H9 (cell line): ENCODE results near the gene RPS27. TPM values are rescaled to one million over a fixed set of nuclear protein-coding genes. Genes with fewer than 3 reads are reported as not detected.

Experiments
- DNase-seq: peaks from one replicate; pipeline ENCODE4 v3.0.0-alpha.2; 2017
- H2AFZ ChIP-seq: one replicate; pipeline ENCODE4 v1.6.1; 2013; ENCODE audit warnings: mild to moderate bottlenecking, low read length, control low read depth, moderate library complexity
- H2AK5ac ChIP-seq: 2 replicates; pipeline ENCODE4 v1.6.1; 2013; ENCODE audit warnings: low read length, control low read depth, mixed read lengths; ENCODE audit not compliant: insufficient read length
- H2BK120ac ChIP-seq: one replicate; pipeline ENCODE4 v1.6.1; 2013; ENCODE audit warnings: low read depth, mild to moderate bottlenecking, low read length, control low read depth, inconsistent platforms; ENCODE audit not compliant: poor library complexity, severe bottlenecking
- H2BK12ac ChIP-seq: 2 replicates; pipeline ENCODE4 v1.6.1; 2013; ENCODE audit warnings: low read length, control low read depth, mixed read lengths, low read depth; ENCODE audit not compliant: insufficient read length
- H2BK15ac ChIP-seq: 2 replicates; pipeline ENCODE4 v1.6.1; 2013; ENCODE audit warnings: low read depth, low read length, control low read depth
- H2BK20ac ChIP-seq: one replicate; pipeline ENCODE4 v1.6.1; 2013; ENCODE audit warnings: low read depth, mild to moderate bottlenecking, low read length, control low read depth, inconsistent platforms; ENCODE audit not compliant: poor library complexity, severe bottlenecking
- H2BK5ac ChIP-seq: 2 replicates; pipeline ENCODE4 v1.6.1; 2013; ENCODE audit warnings: low read length, control low read depth, mixed read lengths; ENCODE audit not compliant: insufficient read length
- H3K14ac ChIP-seq: 2 replicates; pipeline ENCODE4 v1.6.1; 2013; ENCODE audit warnings: low read length, control low read depth; ENCODE audit not compliant: insufficient read depth
- H3K18ac ChIP-seq: 2 replicates; pipeline ENCODE4 v1.6.1; 2013; ENCODE audit warnings: low read depth, mild to moderate bottlenecking, mixed read lengths, low read length, control low read depth; ENCODE audit not compliant: insufficient read length
- H3K23ac ChIP-seq: 2 replicates; pipeline ENCODE4 v1.6.1; 2013; ENCODE audit warnings: low read length, control low read depth, mixed read lengths, low read depth; ENCODE audit not compliant: insufficient read length
- H3K23me2 ChIP-seq: 2 replicates; pipeline ENCODE4 v1.6.1; 2013; ENCODE audit warnings: low read depth, mild to moderate bottlenecking, mixed read lengths, low read length, control low read depth; ENCODE audit not compliant: insufficient read length, poor library complexity, severe bottlenecking
- H3K27ac ChIP-seq: 2 replicates; pipeline ENCODE4 v1.5.1; 2013; ENCODE audit warnings: low read length, control low read depth, mixed read lengths, low read depth; ENCODE audit not compliant: insufficient read length
- H3K27me3 ChIP-seq: 2 replicates; pipeline ENCODE4 v1.6.1; 2013; ENCODE audit warnings: low read length, control low read depth, inconsistent platforms; ENCODE audit not compliant: insufficient read depth
- H3K4ac ChIP-seq: 2 replicates; pipeline ENCODE4 v1.6.1; 2013; ENCODE audit warnings: low read depth, mild to moderate bottlenecking, control low read depth, inconsistent platforms, low read length, moderate library complexity
- H3K4me1 ChIP-seq: 2 replicates; pipeline ENCODE4 v1.6.1; 2013; ENCODE audit warnings: low read length, control low read depth, inconsistent platforms; ENCODE audit not compliant: insufficient read depth
- H3K4me2 ChIP-seq: 2 replicates; pipeline ENCODE4 v1.6.1; 2013; ENCODE audit warnings: low read length, control low read depth, mixed read lengths; ENCODE audit not compliant: insufficient read length, insufficient read depth
- H3K56ac ChIP-seq: 2 replicates; pipeline ENCODE4 v1.6.1; 2013; ENCODE audit warnings: low read depth, mild to moderate bottlenecking, mixed read lengths, low read length, control low read depth; ENCODE audit not compliant: insufficient read length
- H3K79me1 ChIP-seq: 2 replicates; pipeline ENCODE4 v1.6.1; 2013; ENCODE audit warnings: low read depth, mild to moderate bottlenecking, moderate library complexity, low read length, control low read depth, inconsistent platforms; ENCODE audit not compliant: insufficient read depth, poor library complexity, severe bottlenecking
- H3K79me2 ChIP-seq: 2 replicates; pipeline ENCODE4 v1.6.1; 2013; ENCODE audit warnings: low read length, control low read depth, inconsistent platforms; ENCODE audit not compliant: insufficient read depth
- H3K9ac ChIP-seq: 2 replicates; pipeline ENCODE4 v1.6.1; 2013; ENCODE audit warnings: low read length, control low read depth, mixed read lengths; ENCODE audit not compliant: insufficient read length; ENCODE audit errors: extremely low read depth
- H3K9me3 ChIP-seq: one replicate; pipeline ENCODE4 v1.6.1; 2013; ENCODE audit warnings: low read depth, low read length, inconsistent platforms; ENCODE audit not compliant: control insufficient read depth
- H3T11ph ChIP-seq: one replicate; pipeline ENCODE4 v1.6.1; 2013; ENCODE audit warnings: mild to moderate bottlenecking, low read length, control low read depth, inconsistent platforms
- H4K20me1 ChIP-seq: one replicate; pipeline ENCODE4 v1.6.1; 2013; ENCODE audit not compliant: control insufficient read depth, insufficient read length, insufficient read depth
- H4K5ac ChIP-seq: 2 replicates; pipeline ENCODE4 v1.6.1; 2013; ENCODE audit warnings: low read depth, mild to moderate bottlenecking, mixed read lengths, low read length, control low read depth; ENCODE audit not compliant: insufficient read length
- H4K8ac ChIP-seq: replicated peaks from 2 replicates; pipeline ENCODE4 v1.6.1; 2013; ENCODE audit warnings: low read length, control low read depth, mixed read lengths, low read depth; ENCODE audit not compliant: insufficient read length
- H4K91ac ChIP-seq: 2 replicates; pipeline ENCODE4 v1.6.1; 2013; ENCODE audit warnings: low read depth, mild to moderate bottlenecking, moderate library complexity, mixed read lengths, low read length, control low read depth; ENCODE audit not compliant: insufficient read length
- H3K27ac Mint-ChIP-seq, 3 experiments: 2 replicates in 2 of 3; 3 replicates in 1 of 3; pipeline ENCODE4 v1.8.0; 2020 to 2021; ENCODE audit warnings: mixed read lengths in 3 of 3, mild to moderate bottlenecking in 1 of 3, moderate library complexity in 1 of 3
- H3K27me3 Mint-ChIP-seq: 2 replicates; pipeline ENCODE4 v1.8.0; 2021; ENCODE audit warnings: low read depth, mild to moderate bottlenecking, moderate library complexity, mixed read lengths
- H3K36me3 Mint-ChIP-seq, 3 experiments: 2 replicates in 2 of 3; 3 replicates in 1 of 3; pipeline ENCODE4 v1.8.0; 2020 to 2021; ENCODE audit warnings: low read depth in 3 of 3, mixed read lengths in 3 of 3; ENCODE audit not compliant: insufficient read depth in 1 of 3
- H3K4me1 Mint-ChIP-seq, 2 experiments: 2 replicates each; pipeline ENCODE4 v1.8.0; 2020; ENCODE audit warnings: mixed read lengths in 2 of 2
- H3K4me3 Mint-ChIP-seq, 2 experiments: 2 replicates in 1 of 2; 3 replicates in 1 of 2; pipeline ENCODE4 v1.8.0; 2020 to 2021; ENCODE audit warnings: mild to moderate bottlenecking in 2 of 2, mixed read lengths in 2 of 2, moderate library complexity in 1 of 2
- H3K9me3 Mint-ChIP-seq, 2 experiments: 2 replicates in 1 of 2; 3 replicates in 1 of 2; pipeline ENCODE4 v1.8.0; 2020; ENCODE audit warnings: mild to moderate bottlenecking in 2 of 2, mixed read lengths in 2 of 2, moderate library complexity in 1 of 2
- CTCF ChIP-seq: fragments of 200-600 bp; sonication (generic); conservative IDR thresholded peaks from 3 replicates; pipeline ENCODE4 v1.8.0; 2021; ENCODE audit warnings: antibody characterized with exemption, mild to moderate bottlenecking
- WGBS: extraction: QIAGEN DNeasy Blood & Tissue Kit; methylation state at CpG from one replicate; pipeline ENCODE4 v1.1.7; 2013; ENCODE audit warnings: missing lambda C conversion rate, low lambda C conversion rate, mixed read lengths; ENCODE audit not compliant: insufficient read length; ENCODE audit errors: extremely low coverage; 5-methylcytosine and 5-hydroxymethylcytosine counted together
- total RNA-seq: library from RNA; stranded (reverse); gene quantifications from 2 replicates; pipeline ENCODE4 v1.2.1, GENCODE V29; 2021

Gene RPS27
- total RNA-seq, 1 experiment from 2014 or later = 2,321 TPM

- Histone ChIP-seq H3K79me2 (peaks cover 40% of the 10 kb centered on the region), H4K8ac (no peak overlapping the region), H2BK15ac (no peak overlapping the region), H3K4ac (no peak overlapping the region), H2BK120ac (no peak overlapping the region), H3T11ph (no peak overlapping the region), H2BK12ac (no peak overlapping the region), H3K18ac (no peak overlapping the region), H3K27ac (no peak overlapping the region), H2AK5ac (no peak overlapping the region), H3K4me2 (no peak overlapping the region), H3K23me2 (peaks cover 29% of the 10 kb centered on the region), H2BK20ac (no peak overlapping the region), H4K20me1 (no peaks in the 10 kb centered on the region), H3K9me3 (no peaks in the 10 kb centered on the region), H3K27me3 (no peaks in the 10 kb centered on the region), H3K79me1 (peaks cover 18% of the 10 kb centered on the region), H4K91ac (no peak overlapping the region), H3K23ac (no peak overlapping the region), H4K5ac (no peak overlapping the region), H2BK5ac (no peak overlapping the region), H3K56ac (no peak overlapping the region), H3K9ac (no peak overlapping the region), H3K4me1 (no peaks in the 10 kb centered on the region), H2AFZ (no peak overlapping the region), H3K14ac (no peak overlapping the region)
- no peaks in the 10 kb centered on the region; a peak in 1 of 5 replicates for H3K9me3 Mint-ChIP-seq
- H3K36me3 Mint-ChIP-seq = peaks cover 25 to 36% (median 27%) of the 10 kb centered on the region in 3 experiments
- peak overlapping the region in 1 of 3 experiments; percentile 87; a peak in 2 of 7 replicates for H3K27ac Mint-ChIP-seq
- H3K4me3 Mint-ChIP-seq = peak overlapping the region in 1 of 2 experiments; percentile 100; a peak in 2 of 5 replicates
- no peak for TF ChIP-seq CTCF
- no peaks in the 10 kb centered on the region for H3K27me3 Mint-ChIP-seq
- H3K4me1 Mint-ChIP-seq = peaks cover 42 to 54% of the 10 kb centered on the region in 2 experiments
- DNase-seq = no peak
- no CpG with 5 or more reads among the region's 11 CpGs for WGBS
Measured at GRCh38 chr1:153960206-153960605, 30.4 kb upstream of the RPS27 start.
